Caco-2 (cell line): Measurements from ENCODE around the gene GRID1. TPM values are rescaled to one million over a fixed set of nuclear protein-coding genes. Genes with fewer than 3 reads are reported as not detected.

Experiments
- BruUV-seq: library from RNA; stranded (reverse); fragments of 400-500 nt; replicated peaks from 2 replicates; lab custom pipeline; 2021; lab: Mats Ljungman, UMichigan
- CTCF ChIA-PET: fragments of 300-600 bp; sonication (Branson Sonifier 250); formaldehyde crosslinking; loops from one replicate; lab custom pipeline; 2022; ENCODE audit warnings: antibody characterized with exemption; lab: Charles Lee
- POLR2A ChIA-PET: fragments of 300-600 bp; sonication (Branson Sonifier 250); formaldehyde crosslinking; loops from one replicate; lab custom pipeline; 2022; ENCODE audit warnings: antibody characterized with exemption; lab: Charles Lee
- DNase-seq, 2 experiments: peaks; one replicate each; pipeline versions ENCODE4 v3.0.0 to v3.0.0-alpha.2; 2020 to 2022
- H3K27me3 ChIP-seq: replicated peaks from 2 replicates; pipeline ENCODE4 v1.6.0; 2011; ENCODE audit warnings: low read length; ENCODE audit not compliant: control insufficient read depth, insufficient read depth
- H3K36me3 ChIP-seq: 2 replicates; pipeline ENCODE4 v1.5.1; 2011; ENCODE audit warnings: low read length; ENCODE audit not compliant: control insufficient read depth, insufficient read depth
- H3K4me1 ChIP-seq: fragments of 250-450 bp; sonication (Bioruptor Pico); 2 replicates; pipeline ENCODE4 v1.5.1; 2020; ENCODE audit warnings: mild to moderate bottlenecking
- H3K4me3 ChIP-seq: 2 replicates; pipeline ENCODE4 v1.5.1; 2011; ENCODE audit warnings: low read depth, mild to moderate bottlenecking, control low read depth, low read length
- H3K9me3 ChIP-seq: fragments of 250-450 bp; sonication (Bioruptor Pico); 2 replicates; pipeline ENCODE4 v1.5.1; 2020; ENCODE audit warnings: mild to moderate bottlenecking, moderate library complexity
- H3K27ac Mint-ChIP-seq: one replicate; pipeline ENCODE4 v1.8.0; 2022; ENCODE audit warnings: mixed read lengths; ENCODE audit not compliant: unreplicated experiment
- H3K27me3 Mint-ChIP-seq: one replicate; pipeline ENCODE4 v1.8.0; 2022; ENCODE audit warnings: mixed read lengths; ENCODE audit not compliant: insufficient read depth, unreplicated experiment
- H3K36me3 Mint-ChIP-seq: one replicate; pipeline ENCODE4 v1.8.0; 2022; ENCODE audit warnings: mild to moderate bottlenecking, mixed read lengths; ENCODE audit not compliant: insufficient read depth, unreplicated experiment
- H3K4me1 Mint-ChIP-seq: one replicate; pipeline ENCODE4 v1.8.0; 2022; ENCODE audit warnings: low read depth, mixed read lengths; ENCODE audit not compliant: unreplicated experiment
- H3K4me3 Mint-ChIP-seq: one replicate; pipeline ENCODE4 v1.8.0; 2022; ENCODE audit warnings: mild to moderate bottlenecking, moderate library complexity, mixed read lengths; ENCODE audit not compliant: unreplicated experiment
- H3K9me3 Mint-ChIP-seq: one replicate; pipeline ENCODE4 v1.8.0; 2022; ENCODE audit warnings: mixed read lengths; ENCODE audit not compliant: unreplicated experiment
- intact Hi-C: fragments of 100-400 bp; cut with micrococcal nuclease; formaldehyde crosslinking; loops from one replicate; pipeline ENCODE4 v1.10.0; 2022; ENCODE audit not compliant: unreplicated experiment
- total RNA-seq: library from RNA; stranded (reverse); gene quantifications from 2 replicates; pipeline ENCODE4 v1.2.3, GENCODE V29; 2022
- TF ChIP-seq, protein P1 (sequence below), 2 experiments: fragments of 200-600 bp in 1 of 2; IDR thresholded peaks; 1 replicate in 1 of 2; 2 replicates in 1 of 2; pipeline versions ENCODE4 v1.5.1 to v1.8.0; 2011 to 2022; ENCODE audit warnings: antibody characterized with exemption in 1 of 2, control low read depth in 1 of 2, inconsistent platforms in 1 of 2, low read depth in 1 of 2, low read length in 1 of 2, mild to moderate bottlenecking in 1 of 2, moderate library complexity in 1 of 2; ENCODE audit not compliant: insufficient read depth in 1 of 2, severe bottlenecking in 1 of 2, unreplicated experiment in 1 of 2

GRID1 gene
- total RNA-seq, 1 experiment from 2014 or later = 8.0 TPM

DNA sequence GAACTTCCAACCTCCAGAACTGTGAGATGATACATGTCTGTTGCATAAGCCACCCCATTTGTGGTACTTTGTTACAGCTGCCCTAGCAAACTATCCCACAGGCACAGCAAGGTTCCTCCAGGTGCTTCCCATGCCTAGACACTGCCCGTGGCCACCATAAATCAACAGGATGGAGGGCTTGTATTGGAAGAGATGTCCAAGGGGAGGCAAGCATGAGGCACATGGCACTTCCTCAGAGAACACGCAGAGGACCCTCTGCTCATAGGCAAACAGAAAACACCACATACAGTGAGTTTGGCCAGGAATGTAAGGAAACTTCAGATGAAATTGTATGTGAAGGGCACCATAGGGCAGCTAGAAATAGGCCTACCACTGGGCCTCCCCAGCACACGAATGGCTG, 291.1 kb downstream of the GRID1 start:
- H3K4me3 ChIP-seq = no peak overlapping the region
- TF ChIP-seq, protein P1, sequence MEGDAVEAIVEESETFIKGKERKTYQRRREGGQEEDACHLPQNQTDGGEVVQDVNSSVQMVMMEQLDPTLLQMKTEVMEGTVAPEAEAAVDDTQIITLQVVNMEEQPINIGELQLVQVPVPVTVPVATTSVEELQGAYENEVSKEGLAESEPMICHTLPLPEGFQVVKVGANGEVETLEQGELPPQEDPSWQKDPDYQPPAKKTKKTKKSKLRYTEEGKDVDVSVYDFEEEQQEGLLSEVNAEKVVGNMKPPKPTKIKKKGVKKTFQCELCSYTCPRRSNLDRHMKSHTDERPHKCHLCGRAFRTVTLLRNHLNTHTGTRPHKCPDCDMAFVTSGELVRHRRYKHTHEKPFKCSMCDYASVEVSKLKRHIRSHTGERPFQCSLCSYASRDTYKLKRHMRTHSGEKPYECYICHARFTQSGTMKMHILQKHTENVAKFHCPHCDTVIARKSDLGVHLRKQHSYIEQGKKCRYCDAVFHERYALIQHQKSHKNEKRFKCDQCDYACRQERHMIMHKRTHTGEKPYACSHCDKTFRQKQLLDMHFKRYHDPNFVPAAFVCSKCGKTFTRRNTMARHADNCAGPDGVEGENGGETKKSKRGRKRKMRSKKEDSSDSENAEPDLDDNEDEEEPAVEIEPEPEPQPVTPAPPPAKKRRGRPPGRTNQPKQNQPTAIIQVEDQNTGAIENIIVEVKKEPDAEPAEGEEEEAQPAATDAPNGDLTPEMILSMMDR (IDR thresholded peaks at IDR 0.05; ENCODE audit: insufficient read depth in 1 of 2, low read depth in 1 of 2, low read length in 1 of 2, severe bottlenecking in 1 of 2, unreplicated experiment in 1 of 2) = no peak
- Mint-ChIP-seq H3K27ac (no peak overlapping the region), H3K4me3 (no peak overlapping the region), H3K27me3 (peaks cover 10% of the 10 kb centered on the region), H3K9me3 (peaks cover 8% of the 10 kb centered on the region), H3K4me1 (no peaks in the 10 kb centered on the region), H3K36me3 (no peaks in the 10 kb centered on the region)
- no peaks in the 10 kb centered on the region; the same call in 1 of the 2 replicates for H3K4me1 ChIP-seq
- ChIA-PET POLR2A (no interaction called here), CTCF (no interaction called here)
- intact Hi-C loops = no loop called here
- DNase-seq = no peak
- no peaks in the 10 kb centered on the region for H3K36me3 ChIP-seq
- H3K9me3 ChIP-seq = no peaks in the 10 kb centered on the region
- BruUV-seq = no TSS peak
- no peaks in the 10 kb centered on the region for H3K27me3 ChIP-seq

DNA sequence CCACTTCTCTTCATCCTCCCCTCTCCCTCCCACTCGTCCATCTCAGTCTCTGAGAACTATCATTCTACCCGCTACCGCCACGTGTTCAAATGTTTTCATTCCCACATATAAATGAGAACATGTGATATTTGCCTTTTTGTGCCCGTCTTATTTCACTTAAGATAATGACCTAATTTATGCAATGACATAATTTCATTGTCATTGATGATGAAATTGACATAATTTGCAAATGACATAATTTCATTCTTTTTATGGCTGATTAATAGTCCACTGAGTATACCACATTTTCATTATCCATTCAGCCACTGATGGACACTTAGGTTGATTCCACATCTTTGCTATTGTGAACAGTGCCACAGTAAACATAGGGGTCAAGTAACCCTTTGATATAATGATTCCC, 292.3 kb downstream of the GRID1 start:
- Mint-ChIP-seq H3K4me3 (no peak overlapping the region), H3K9me3 (peaks cover 8% of the 10 kb centered on the region), H3K27me3 (peaks cover 8% of the 10 kb centered on the region), H3K4me1 (no peaks in the 10 kb centered on the region), H3K36me3 (no peaks in the 10 kb centered on the region), H3K27ac (no peak overlapping the region)
- intact Hi-C loops = no loop called here
- Histone ChIP-seq H3K4me1 (no peaks in the 10 kb centered on the region; the same call in 1 of the 2 replicates), H3K4me3 (no peak overlapping the region), H3K9me3 (no peaks in the 10 kb centered on the region), H3K27me3 (no peaks in the 10 kb centered on the region), H3K36me3 (no peaks in the 10 kb centered on the region)
- no peak for DNase-seq
- CTCF ChIA-PET = no interaction called here
- POLR2A ChIA-PET = no interaction called here
- TF ChIP-seq, protein P1 (IDR thresholded peaks at IDR 0.05; ENCODE audit: insufficient read depth in 1 of 2, low read depth in 1 of 2, low read length in 1 of 2, severe bottlenecking in 1 of 2, unreplicated experiment in 1 of 2) = no peak
- BruUV-seq = no TSS peak

DNA sequence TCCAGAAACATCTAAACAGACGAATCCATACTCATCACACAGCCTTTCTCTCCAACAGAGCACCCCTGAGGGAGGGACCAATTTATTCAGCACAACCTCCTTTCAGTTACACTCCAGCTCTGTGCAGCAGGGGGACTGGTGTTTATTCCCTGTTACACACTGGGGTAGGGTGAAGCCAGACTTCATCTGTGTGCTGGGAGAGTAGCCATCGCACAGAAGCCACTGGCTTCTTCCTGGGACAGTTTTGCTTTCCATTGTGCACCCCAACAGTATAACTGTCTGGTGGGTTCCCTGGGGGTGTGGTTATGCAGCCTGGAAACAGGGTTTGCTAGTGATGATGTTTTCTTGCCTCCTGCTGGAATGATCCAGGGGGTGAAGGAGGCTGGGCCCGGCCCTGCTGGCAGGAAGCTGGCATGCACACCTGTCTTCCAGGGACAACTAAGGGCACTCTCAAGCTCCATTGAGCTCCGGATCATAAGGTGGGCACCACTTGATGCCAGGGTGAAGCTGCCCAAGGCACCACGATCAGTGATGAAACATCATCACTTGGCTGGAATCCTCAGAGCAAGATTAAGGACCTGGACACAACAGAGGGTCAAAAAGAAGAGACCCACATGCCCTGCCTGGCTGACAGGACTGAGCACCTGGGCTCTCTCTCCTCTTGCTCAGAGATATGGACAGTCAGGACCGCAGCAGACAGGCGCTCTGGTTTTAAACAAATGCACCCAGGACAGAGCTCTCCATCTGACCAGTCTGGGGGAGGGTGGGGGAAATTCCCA, 293.2 kb downstream of the GRID1 start:
- Mint-ChIP-seq H3K9me3 (peaks cover 8% of the 10 kb centered on the region), H3K27me3 (peaks cover 8% of the 10 kb centered on the region), H3K36me3 (no peaks in the 10 kb centered on the region), H3K27ac (no peak overlapping the region), H3K4me1 (no peaks in the 10 kb centered on the region), H3K4me3 (no peak overlapping the region)
- ChIA-PET POLR2A (no interaction called here), CTCF (no interaction called here)
- H3K4me1 ChIP-seq = no peaks in the 10 kb centered on the region
- no peaks in the 10 kb centered on the region for H3K27me3 ChIP-seq
- H3K9me3 ChIP-seq = no peaks in the 10 kb centered on the region
- no TSS peak for BruUV-seq
- H3K4me3 ChIP-seq = no peak overlapping the region
- no peaks in the 10 kb centered on the region for H3K36me3 ChIP-seq
- intact Hi-C loops = no loop called here
- DNase-seq = no peak
- TF ChIP-seq, protein P1 (IDR thresholded peaks at IDR 0.05; ENCODE audit: insufficient read depth in 1 of 2, low read depth in 1 of 2, low read length in 1 of 2, severe bottlenecking in 1 of 2, unreplicated experiment in 1 of 2) = no peak
